ENCODE measurements around the gene LEF1.
A peak's percentile ranks its signal among the peaks of the same experiment; 100 is the strongest.
"Not testable (repeated sequence)": the region's sequence is repeated elsewhere in the genome, so short reads cannot be mapped to it uniquely, and the experiment has no call there.

The LEF1 gene

GRCh38 chr4:108051343-108051742 lies 117.4 kb downstream of the LEF1 start:
- H3K4me1 ChIP-seq (ENCODE audit: control insufficient read depth, insufficient read depth, low read length, unreplicated experiment), result no peaks in the 10 kb centered on the region
- no peaks in the 10 kb centered on the region for H3K79me2 ChIP-seq (ENCODE audit: control insufficient read depth, insufficient read depth, low read length, unreplicated experiment)
- peaks cover 38% of the 10 kb centered on the region for H3K27me3 ChIP-seq (ENCODE audit: insufficient read depth, low read length)
- no peaks in the 10 kb centered on the region for H3K36me3 ChIP-seq (ENCODE audit: insufficient read depth, low read length)
- H3K4me3 ChIP-seq (ENCODE audit: low read depth, low read length), result no peak overlapping the region
- H2AFZ ChIP-seq (ENCODE audit: low read length, unreplicated experiment), result no peak overlapping the region
- H3K27ac ChIP-seq (ENCODE audit: low read depth, low read length), result no peak overlapping the region

- not testable (repeated sequence) for H3K36me3 ChIP-seq (ENCODE audit: insufficient read depth, low read length); H3K4me1 ChIP-seq (ENCODE audit: control insufficient read depth, insufficient read depth, low read length, unreplicated experiment); H3K4me3 ChIP-seq (ENCODE audit: low read depth, low read length); H2AFZ ChIP-seq (ENCODE audit: low read length, unreplicated experiment); H3K79me2 ChIP-seq (ENCODE audit: control insufficient read depth, insufficient read depth, low read length, unreplicated experiment); H3K27ac ChIP-seq (ENCODE audit: low read depth, low read length)
- H3K27me3 ChIP-seq (ENCODE audit: insufficient read depth, low read length), result peaks cover 32% of the 10 kb centered on the region
Measured at GRCh38 chr4:108050166-108051111, 118.3 kb downstream of the LEF1 start.

GRCh38 chr4:108049406-108049805 lies 119.3 kb downstream of the LEF1 start:
- H3K4me3 ChIP-seq (ENCODE audit: low read depth, low read length), result peak overlapping the region; percentile 68
- H3K36me3 ChIP-seq (ENCODE audit: insufficient read depth, low read length), result no peaks in the 10 kb centered on the region
- no peak overlapping the region for H3K27ac ChIP-seq (ENCODE audit: low read depth, low read length)
- peak overlapping the region; percentile 66 for H2AFZ ChIP-seq (ENCODE audit: low read length, unreplicated experiment)
- peaks cover 22% of the 10 kb centered on the region for H3K27me3 ChIP-seq (ENCODE audit: insufficient read depth, low read length)
- H3K4me1 ChIP-seq (ENCODE audit: control insufficient read depth, insufficient read depth, low read length, unreplicated experiment), result no peaks in the 10 kb centered on the region
- H3K79me2 ChIP-seq (ENCODE audit: control insufficient read depth, insufficient read depth, low read length, unreplicated experiment), result no peaks in the 10 kb centered on the region

GRCh38 chr4:108048997-108049396 lies 119.7 kb downstream of the LEF1 start:
- peak overlapping the region; percentile 68 for H3K4me3 ChIP-seq (ENCODE audit: low read depth, low read length)
- H2AFZ ChIP-seq (ENCODE audit: low read length, unreplicated experiment), result peak overlapping the region; percentile 66
- H3K79me2 ChIP-seq (ENCODE audit: control insufficient read depth, insufficient read depth, low read length, unreplicated experiment), result no peaks in the 10 kb centered on the region
- no peaks in the 10 kb centered on the region for H3K4me1 ChIP-seq (ENCODE audit: control insufficient read depth, insufficient read depth, low read length, unreplicated experiment)
- H3K27me3 ChIP-seq (ENCODE audit: insufficient read depth, low read length), result peaks cover 18% of the 10 kb centered on the region
- H3K27ac ChIP-seq (ENCODE audit: low read depth, low read length), result no peak overlapping the region
- no peaks in the 10 kb centered on the region for H3K36me3 ChIP-seq (ENCODE audit: insufficient read depth, low read length)

GRCh38 chr4:108048157-108048556 lies 120.6 kb downstream of the LEF1 start:
- Histone ChIP-seq H2AFZ (ENCODE audit: low read length, unreplicated experiment) (no peak overlapping the region), H3K4me1 (ENCODE audit: control insufficient read depth, insufficient read depth, low read length, unreplicated experiment) (no peaks in the 10 kb centered on the region), H3K36me3 (ENCODE audit: insufficient read depth, low read length) (no peaks in the 10 kb centered on the region)

GRCh38 chr4:108047199-108047598 lies 121.5 kb downstream of the LEF1 start:
- no peak overlapping the region for H3K4me3 ChIP-seq (ENCODE audit: low read depth, low read length)
- no peaks in the 10 kb centered on the region for H3K79me2 ChIP-seq (ENCODE audit: control insufficient read depth, insufficient read depth, low read length, unreplicated experiment)
- H2AFZ ChIP-seq (ENCODE audit: low read length, unreplicated experiment), result no peak overlapping the region
- H3K4me1 ChIP-seq (ENCODE audit: control insufficient read depth, insufficient read depth, low read length, unreplicated experiment), result no peaks in the 10 kb centered on the region
- H3K27ac ChIP-seq (ENCODE audit: low read depth, low read length), result no peak overlapping the region
- H3K27me3 ChIP-seq (ENCODE audit: insufficient read depth, low read length), result no peaks in the 10 kb centered on the region
- no peaks in the 10 kb centered on the region for H3K36me3 ChIP-seq (ENCODE audit: insufficient read depth, low read length)

More at GRCh38 chr4:108048157-108048556, 120.6 kb downstream of the LEF1 start:
- Histone ChIP-seq H3K27ac (ENCODE audit: low read depth, low read length) (no peak overlapping the region), H3K4me3 (ENCODE audit: low read depth, low read length) (no peak overlapping the region), H3K27me3 (ENCODE audit: insufficient read depth, low read length) (peaks cover 9% of the 10 kb centered on the region), H3K79me2 (ENCODE audit: control insufficient read depth, insufficient read depth, low read length, unreplicated experiment) (no peaks in the 10 kb centered on the region)

GRCh38 chr4:108045687-108046024 lies 123.1 kb downstream of the LEF1 start:
- Histone ChIP-seq H3K36me3 (ENCODE audit: insufficient read depth, low read length) (no peaks in the 10 kb centered on the region), H3K27me3 (ENCODE audit: insufficient read depth, low read length) (no peaks in the 10 kb centered on the region), H3K79me2 (ENCODE audit: control insufficient read depth, insufficient read depth, low read length, unreplicated experiment) (no peaks in the 10 kb centered on the region), H3K27ac (ENCODE audit: low read depth, low read length) (no peak overlapping the region), H3K4me1 (ENCODE audit: control insufficient read depth, insufficient read depth, low read length, unreplicated experiment) (no peaks in the 10 kb centered on the region), H2AFZ (ENCODE audit: low read length, unreplicated experiment) (no peak overlapping the region), H3K4me3 (ENCODE audit: low read depth, low read length) (no peak overlapping the region)

GRCh38 chr4:108044951-108045686 lies 123.6 kb downstream of the LEF1 start:
- Histone ChIP-seq H3K36me3 (ENCODE audit: insufficient read depth, low read length) (no peaks in the 10 kb centered on the region), H3K27me3 (ENCODE audit: insufficient read depth, low read length) (no peaks in the 10 kb centered on the region), H3K4me1 (ENCODE audit: control insufficient read depth, insufficient read depth, low read length, unreplicated experiment) (no peaks in the 10 kb centered on the region), H3K27ac (ENCODE audit: low read depth, low read length) (no peak overlapping the region), H3K4me3 (ENCODE audit: low read depth, low read length) (no peak overlapping the region), H3K79me2 (ENCODE audit: control insufficient read depth, insufficient read depth, low read length, unreplicated experiment) (no peaks in the 10 kb centered on the region), H2AFZ (ENCODE audit: low read length, unreplicated experiment) (no peak overlapping the region)

- Histone ChIP-seq H3K4me1 (ENCODE audit: control insufficient read depth, insufficient read depth, low read length, unreplicated experiment) (no peaks in the 10 kb centered on the region), H3K36me3 (ENCODE audit: insufficient read depth, low read length) (no peaks in the 10 kb centered on the region), H3K79me2 (ENCODE audit: control insufficient read depth, insufficient read depth, low read length, unreplicated experiment) (no peaks in the 10 kb centered on the region), H3K27ac (ENCODE audit: low read depth, low read length) (no peak overlapping the region), H2AFZ (ENCODE audit: low read length, unreplicated experiment) (no peak overlapping the region), H3K27me3 (ENCODE audit: insufficient read depth, low read length) (no peaks in the 10 kb centered on the region), H3K4me3 (ENCODE audit: low read depth, low read length) (no peak overlapping the region)
Measured at GRCh38 chr4:108043526-108043925, 125.2 kb downstream of the LEF1 start.

- H3K36me3 ChIP-seq (ENCODE audit: insufficient read depth, low read length), result no peaks in the 10 kb centered on the region
- no peaks in the 10 kb centered on the region for H3K27me3 ChIP-seq (ENCODE audit: insufficient read depth, low read length)
- no peaks in the 10 kb centered on the region for H3K4me1 ChIP-seq (ENCODE audit: control insufficient read depth, insufficient read depth, low read length, unreplicated experiment)
- no peak overlapping the region for H3K27ac ChIP-seq (ENCODE audit: low read depth, low read length)
- no peak overlapping the region for H3K4me3 ChIP-seq (ENCODE audit: low read depth, low read length)
- no peaks in the 10 kb centered on the region for H3K79me2 ChIP-seq (ENCODE audit: control insufficient read depth, insufficient read depth, low read length, unreplicated experiment)
- H2AFZ ChIP-seq (ENCODE audit: low read length, unreplicated experiment), result no peak overlapping the region
Measured at GRCh38 chr4:108042927-108043326, 125.8 kb downstream of the LEF1 start.

- Histone ChIP-seq H3K27me3 (ENCODE audit: insufficient read depth, low read length) (no peaks in the 10 kb centered on the region), H2AFZ (ENCODE audit: low read length, unreplicated experiment) (no peak overlapping the region), H3K4me1 (ENCODE audit: control insufficient read depth, insufficient read depth, low read length, unreplicated experiment) (no peaks in the 10 kb centered on the region), H3K36me3 (ENCODE audit: insufficient read depth, low read length) (no peaks in the 10 kb centered on the region), H3K4me3 (ENCODE audit: low read depth, low read length) (no peak overlapping the region), H3K79me2 (ENCODE audit: control insufficient read depth, insufficient read depth, low read length, unreplicated experiment) (no peaks in the 10 kb centered on the region), H3K27ac (ENCODE audit: low read depth, low read length) (no peak overlapping the region)
Measured at GRCh38 chr4:108037884-108038283, 130.8 kb downstream of the LEF1 start.

All from ACC112 (cell line).